Tibial artery (tissue), 4 donors: ENCODE data around the gene HOXD8.

Source experiments
- DNase-seq, 2 donors: peaks; one replicate each; pipeline ENCODE4 v3.0.0-alpha.2; 2019
- H3K27ac ChIP-seq, 2 donors: fragments of 200-600 bp; sonication (generic) in 1 of 2; 1 replicate in 1 of 2; 2 replicates in 1 of 2; pipeline ENCODE4 v1.5.1; 2018 to 2019; ENCODE audit warnings: mild to moderate bottlenecking in 1 of 2
- H3K27me3 ChIP-seq, 2 donors: fragments of 200-600 bp; sonication (generic) in 1 of 2; one replicate each; pipeline versions ENCODE4 v1.5.1 to v1.6.0; 2016 to 2019
- H3K36me3 ChIP-seq, 3 donors: fragments of 200-600 bp; sonication (generic) in 2 of 3; one replicate each; pipeline ENCODE4 v1.5.1; 2016 to 2019; ENCODE audit warnings: mild to moderate bottlenecking in 2 of 3
- H3K4me1 ChIP-seq, 4 donors: fragments of 200-600 bp; sonication (generic) in 2 of 4; 1 replicate in 3 of 4; 2 replicates in 1 of 4; pipeline ENCODE4 v1.5.1; 2016 to 2019
- H3K4me3 ChIP-seq, 2 donors: fragments of 200-600 bp; sonication (generic) in 1 of 2; 1 replicate in 1 of 2; 2 replicates in 1 of 2; pipeline ENCODE4 v1.5.1; 2018 to 2019; ENCODE audit warnings: mild to moderate bottlenecking in 2 of 2
- H3K9me3 ChIP-seq, 3 donors: fragments of 200-600 bp; sonication (generic) in 1 of 3; one replicate each; pipeline ENCODE4 v1.5.1; 2016 to 2019
- intact Hi-C: fragments of 100-400 bp; cut with DNase I; formaldehyde crosslinking; loops from one replicate; pipeline ENCODE4 v1.15.0; 2023; ENCODE audit warnings: low total_unique reads
- TF ChIP-seq, protein P1 (sequence below), 2 experiments: fragments of 200-600 bp in 1 of 2; fragments of 450-650 bp in 1 of 2; IDR thresholded peaks; one replicate each; pipeline ENCODE4 v1.5.1; 2017 to 2019; ENCODE audit warnings: antibody characterized with exemption in 2 of 2, mild to moderate bottlenecking in 1 of 2, moderate library complexity in 1 of 2

HOXD8 gene

GRCh38 chr2:176117823-176118371 is 11.6 kb upstream of the HOXD8 start:
- TF ChIP-seq, protein P1, sequence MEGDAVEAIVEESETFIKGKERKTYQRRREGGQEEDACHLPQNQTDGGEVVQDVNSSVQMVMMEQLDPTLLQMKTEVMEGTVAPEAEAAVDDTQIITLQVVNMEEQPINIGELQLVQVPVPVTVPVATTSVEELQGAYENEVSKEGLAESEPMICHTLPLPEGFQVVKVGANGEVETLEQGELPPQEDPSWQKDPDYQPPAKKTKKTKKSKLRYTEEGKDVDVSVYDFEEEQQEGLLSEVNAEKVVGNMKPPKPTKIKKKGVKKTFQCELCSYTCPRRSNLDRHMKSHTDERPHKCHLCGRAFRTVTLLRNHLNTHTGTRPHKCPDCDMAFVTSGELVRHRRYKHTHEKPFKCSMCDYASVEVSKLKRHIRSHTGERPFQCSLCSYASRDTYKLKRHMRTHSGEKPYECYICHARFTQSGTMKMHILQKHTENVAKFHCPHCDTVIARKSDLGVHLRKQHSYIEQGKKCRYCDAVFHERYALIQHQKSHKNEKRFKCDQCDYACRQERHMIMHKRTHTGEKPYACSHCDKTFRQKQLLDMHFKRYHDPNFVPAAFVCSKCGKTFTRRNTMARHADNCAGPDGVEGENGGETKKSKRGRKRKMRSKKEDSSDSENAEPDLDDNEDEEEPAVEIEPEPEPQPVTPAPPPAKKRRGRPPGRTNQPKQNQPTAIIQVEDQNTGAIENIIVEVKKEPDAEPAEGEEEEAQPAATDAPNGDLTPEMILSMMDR (IDR thresholded peaks at IDR 0.05) = no peak
- H3K4me1 ChIP-seq = peaks cover 0 to 24% (median 19%) of the 10 kb centered on the region in 4 donors
- no peak overlapping the region for H3K4me3 ChIP-seq
- no peaks in the 10 kb centered on the region for H3K36me3 ChIP-seq
- H3K9me3 ChIP-seq = no peaks in the 10 kb centered on the region
- DNase-seq = no peak
- peaks cover 14 to 100% of the 10 kb centered on the region in 2 donors for H3K27me3 ChIP-seq
- intact Hi-C loops = loop anchor here (10.0 kb wide), 1 partner anchor 1027 kb away; no protein-coding TSS in a partner anchor
- H3K27ac ChIP-seq = no peak overlapping the region

DNA sequence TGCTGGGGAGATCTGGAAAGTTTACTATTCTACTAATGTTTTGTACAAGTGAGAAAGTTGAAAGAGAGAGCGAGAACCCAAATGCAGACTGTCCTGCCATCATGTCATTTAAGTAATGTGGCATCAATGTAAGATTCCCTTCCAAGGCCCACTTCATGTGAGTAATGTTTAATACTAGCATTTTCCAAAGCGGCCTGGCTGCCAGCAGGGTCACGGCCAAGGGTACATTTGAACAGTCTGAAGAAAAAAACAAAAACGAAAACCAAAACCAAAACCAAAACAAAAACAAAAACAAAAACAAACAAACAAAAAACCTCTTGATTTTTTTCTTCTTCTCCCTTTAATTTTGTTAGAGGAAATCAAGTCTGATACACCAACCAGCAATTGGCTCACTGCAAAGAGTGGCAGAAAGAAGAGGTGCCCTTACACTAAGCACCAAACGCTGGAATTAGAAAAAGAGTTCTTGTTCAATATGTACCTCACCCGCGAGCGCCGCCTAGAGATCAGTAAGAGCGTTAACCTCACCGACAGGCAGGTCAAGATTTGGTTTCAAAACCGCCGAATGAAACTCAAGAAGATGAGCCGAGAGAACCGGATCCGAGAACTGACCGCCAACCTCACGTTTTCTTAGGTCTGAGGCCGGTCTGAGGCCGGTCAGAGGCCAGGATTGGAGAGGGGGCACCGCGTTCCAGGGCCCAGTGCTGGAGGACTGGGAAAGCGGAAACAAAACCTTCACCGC is 10.7 kb upstream of the HOXD8 start:
- peaks cover 14 to 100% of the 10 kb centered on the region in 2 donors for H3K27me3 ChIP-seq
- H3K9me3 ChIP-seq = no peaks in the 10 kb centered on the region
- intact Hi-C loops = loop anchor here (10.0 kb wide), 1 partner anchor 1026 kb away; no protein-coding TSS in a partner anchor
- H3K4me1 ChIP-seq = peaks cover 0 to 31% (median 26%) of the 10 kb centered on the region in 4 donors
- no peak overlapping the region for H3K4me3 ChIP-seq
- DNase-seq = no peak
- TF ChIP-seq, protein P1 (IDR thresholded peaks at IDR 0.05) = peak in 1 of 2 experiments; percentile 13
- no peak overlapping the region for H3K27ac ChIP-seq
- no peaks in the 10 kb centered on the region for H3K36me3 ChIP-seq

- Histone ChIP-seq H3K27me3 (peaks cover 14 to 99% of the 10 kb centered on the region in 2 donors), H3K27ac (no peak overlapping the region), H3K4me1 (peaks cover 0 to 31% (median 26%) of the 10 kb centered on the region in 4 donors), H3K9me3 (no peaks in the 10 kb centered on the region), H3K36me3 (no peaks in the 10 kb centered on the region), H3K4me3 (no peak overlapping the region)
- TF ChIP-seq, protein P1 (IDR thresholded peaks at IDR 0.05) = no peak
- intact Hi-C loops = no loop called here
- no peak for DNase-seq
These were observed 8.9 kb upstream of the HOXD8 start for GRCh38 chr2:176120364-176121189.

- peaks cover 0 to 26% (median 19%) of the 10 kb centered on the region in 4 donors for H3K4me1 ChIP-seq
- intact Hi-C loops = no loop called here
- TF ChIP-seq, protein P1 (IDR thresholded peaks at IDR 0.05) = no peak
- peak overlapping the region; percentile 51 to 57 for H3K4me3 ChIP-seq
- no peak overlapping the region for H3K27ac ChIP-seq
- DNase-seq = no peak
- H3K27me3 ChIP-seq = peaks cover 14 to 97% of the 10 kb centered on the region in 2 donors
- H3K9me3 ChIP-seq = no peaks in the 10 kb centered on the region
- H3K36me3 ChIP-seq = no peaks in the 10 kb centered on the region
These were observed 8.1 kb upstream of the HOXD8 start for GRCh38 chr2:176121190-176122051.
